HFF-Myc (cell line): ENCODE measurements around the gene SLC22A1.

ENCODE experiments used
- DNase-seq: peaks from one replicate; pipeline ENCODE4 v3.0.0-alpha.2; 2011; ENCODE audit warnings: low read depth; ENCODE audit errors: extremely low read depth
- H3K4me3 ChIP-seq: replicated peaks from 2 replicates; pipeline ENCODE4 v1.5.1; 2011; ENCODE audit warnings: low read depth, mild to moderate bottlenecking, control low read depth, low read length
- TF ChIP-seq, protein P1 (sequence below): IDR thresholded peaks from 2 replicates; pipeline ENCODE4 v1.5.1; 2012; ENCODE audit warnings: mild to moderate bottlenecking, low read depth, low read length, control low read depth; ENCODE audit errors: missing control alignments

SLC22A1 gene

DNA sequence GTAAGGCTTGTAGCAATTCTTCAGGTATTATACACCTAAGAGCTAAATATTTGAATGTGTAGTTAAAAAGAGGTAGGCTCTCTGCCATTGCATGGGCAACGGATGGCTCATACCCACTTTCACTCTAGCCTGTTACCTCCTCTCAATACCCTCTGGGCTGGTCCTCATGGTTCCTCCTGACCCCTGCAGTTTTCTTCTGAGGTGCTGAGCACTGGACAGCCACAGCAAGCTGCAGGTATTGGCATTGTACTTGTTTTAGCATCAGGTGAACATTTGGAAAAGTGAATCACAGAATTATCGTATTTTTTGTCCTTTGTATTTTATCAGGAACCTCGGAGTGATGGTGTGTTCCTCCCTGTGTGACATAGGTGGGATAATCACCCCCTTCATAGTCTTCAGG is 32.9 kb downstream of the SLC22A1 start:
- H3K4me3 ChIP-seq: no peak overlapping the region
- TF ChIP-seq, protein P1, sequence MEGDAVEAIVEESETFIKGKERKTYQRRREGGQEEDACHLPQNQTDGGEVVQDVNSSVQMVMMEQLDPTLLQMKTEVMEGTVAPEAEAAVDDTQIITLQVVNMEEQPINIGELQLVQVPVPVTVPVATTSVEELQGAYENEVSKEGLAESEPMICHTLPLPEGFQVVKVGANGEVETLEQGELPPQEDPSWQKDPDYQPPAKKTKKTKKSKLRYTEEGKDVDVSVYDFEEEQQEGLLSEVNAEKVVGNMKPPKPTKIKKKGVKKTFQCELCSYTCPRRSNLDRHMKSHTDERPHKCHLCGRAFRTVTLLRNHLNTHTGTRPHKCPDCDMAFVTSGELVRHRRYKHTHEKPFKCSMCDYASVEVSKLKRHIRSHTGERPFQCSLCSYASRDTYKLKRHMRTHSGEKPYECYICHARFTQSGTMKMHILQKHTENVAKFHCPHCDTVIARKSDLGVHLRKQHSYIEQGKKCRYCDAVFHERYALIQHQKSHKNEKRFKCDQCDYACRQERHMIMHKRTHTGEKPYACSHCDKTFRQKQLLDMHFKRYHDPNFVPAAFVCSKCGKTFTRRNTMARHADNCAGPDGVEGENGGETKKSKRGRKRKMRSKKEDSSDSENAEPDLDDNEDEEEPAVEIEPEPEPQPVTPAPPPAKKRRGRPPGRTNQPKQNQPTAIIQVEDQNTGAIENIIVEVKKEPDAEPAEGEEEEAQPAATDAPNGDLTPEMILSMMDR: no peak
- no peak for DNase-seq

DNA sequence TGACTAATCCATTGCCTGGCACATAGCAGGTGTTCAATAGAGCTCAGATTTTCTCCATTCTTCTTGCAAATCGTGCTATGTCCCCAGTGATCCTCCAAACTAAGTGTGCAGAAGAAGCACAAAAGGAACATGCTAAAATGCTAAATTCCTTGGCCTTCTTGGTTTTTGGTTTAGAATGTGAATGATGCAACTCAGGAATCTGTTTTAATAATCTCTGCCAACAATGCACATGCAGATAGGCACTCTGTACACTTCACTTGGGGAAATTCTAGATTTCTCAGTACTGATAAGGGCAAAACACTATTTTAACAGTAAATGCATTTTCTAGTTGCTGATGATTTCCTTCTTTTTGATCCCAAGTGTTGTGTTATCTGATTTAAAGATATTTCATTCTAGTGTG is 35.2 kb downstream of the SLC22A1 start:
- no peak for DNase-seq
- no peak overlapping the region for H3K4me3 ChIP-seq
- TF ChIP-seq, protein P1: no peak

DNA sequence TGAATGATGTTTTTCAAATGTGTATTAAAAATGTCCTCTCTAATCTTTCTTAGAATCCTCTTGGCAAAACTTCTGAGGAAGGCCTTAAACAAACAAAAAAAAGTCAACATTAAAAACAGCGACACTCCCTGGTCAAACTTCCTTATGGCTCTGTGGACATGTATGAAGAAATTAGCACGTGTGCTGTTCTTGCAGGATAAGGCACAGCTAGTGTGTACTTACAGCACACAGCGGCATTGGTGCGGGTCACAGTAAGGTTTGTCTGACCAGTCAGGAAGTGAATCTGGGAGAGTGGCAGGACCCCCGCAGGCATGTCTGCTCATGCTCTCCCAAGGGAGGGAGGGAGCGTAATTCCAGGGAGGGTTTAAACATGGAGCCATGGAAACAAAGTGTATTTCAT is 38.8 kb downstream of the SLC22A1 start:
- no peak overlapping the region for H3K4me3 ChIP-seq
- no peak for DNase-seq
- TF ChIP-seq, protein P1: no peak

DNA sequence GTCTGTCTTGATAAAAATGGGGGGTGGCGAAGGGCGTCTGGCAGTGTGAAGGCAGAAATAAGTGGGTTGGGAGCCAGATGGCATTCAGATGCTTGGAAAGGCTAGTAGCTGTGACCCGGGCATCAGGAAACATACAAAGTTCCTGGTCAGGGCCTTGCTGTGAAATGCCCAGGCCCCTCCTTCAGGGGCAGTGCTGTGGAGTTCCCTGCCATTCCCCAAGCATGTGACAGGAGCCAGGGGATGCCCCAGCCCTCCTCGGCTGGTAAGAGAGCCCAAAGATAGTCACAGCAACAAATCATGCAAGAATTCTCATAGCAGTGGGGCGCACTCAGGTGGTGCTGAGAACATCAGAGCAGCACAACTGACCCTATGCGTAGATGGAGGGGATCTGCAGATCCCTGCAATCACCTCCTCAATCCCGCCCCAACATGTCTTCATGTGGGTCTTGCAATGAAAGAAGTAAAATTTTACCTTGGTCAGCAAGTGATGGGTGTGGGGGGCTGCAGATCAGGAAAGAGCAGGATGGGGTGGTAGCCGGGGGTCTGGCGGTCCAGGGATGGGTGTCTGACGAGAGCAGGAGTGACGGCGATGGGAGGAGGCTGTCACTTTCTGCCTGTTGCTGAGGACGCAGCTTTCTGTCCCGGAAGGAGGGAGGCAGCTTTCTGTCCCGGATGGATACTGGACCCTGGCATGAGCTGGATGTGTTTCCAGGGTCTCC is 39.5 kb downstream of the SLC22A1 start:
- H3K4me3 ChIP-seq: no peak overlapping the region
- TF ChIP-seq, protein P1: no peak
- no peak for DNase-seq

DNA sequence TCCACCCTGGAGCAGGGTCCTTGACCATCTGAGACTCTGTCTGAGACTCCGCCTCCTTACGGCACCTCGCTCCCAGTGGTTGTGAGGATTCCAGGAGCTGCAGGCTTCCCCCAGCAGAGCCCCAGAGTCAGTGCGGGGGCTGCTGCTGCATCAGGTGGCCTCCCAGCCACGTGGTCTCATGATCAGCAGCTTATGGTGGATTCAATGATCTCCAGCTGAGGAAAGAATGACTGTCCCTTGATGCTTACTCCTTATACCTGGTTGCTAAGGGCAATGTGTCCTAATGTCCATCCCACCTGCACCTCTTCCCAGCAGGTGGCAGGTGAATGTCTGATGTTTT is 40.0 kb downstream of the SLC22A1 start:
- DNase-seq: no peak
- H3K4me3 ChIP-seq: no peak overlapping the region
- TF ChIP-seq, protein P1: no peak

DNA sequence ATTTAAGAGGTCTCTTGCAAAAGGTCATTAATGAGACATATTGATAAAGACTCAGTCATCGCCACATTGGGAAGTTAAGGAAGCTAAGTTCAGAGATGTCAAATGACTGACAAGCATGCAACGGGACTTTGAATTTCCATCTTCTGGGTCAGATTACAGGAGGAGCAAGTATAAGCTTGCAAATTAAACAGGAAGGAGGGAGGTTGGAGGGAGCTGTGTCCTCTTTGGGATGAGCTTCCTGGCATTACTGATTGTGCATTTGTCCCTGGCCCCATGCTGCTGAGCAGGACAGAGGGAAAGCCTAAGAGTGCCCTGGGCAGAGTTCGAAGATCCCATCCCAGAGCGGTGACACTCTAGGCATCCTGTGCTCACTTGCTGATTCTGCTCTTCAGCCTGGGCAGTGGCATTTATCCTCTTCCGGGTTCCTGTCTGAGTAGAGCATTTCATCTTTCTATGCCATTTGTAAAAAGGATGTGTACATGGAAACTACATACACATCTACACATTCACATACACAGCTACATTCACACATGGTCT is 40.5 kb downstream of the SLC22A1 start:
- DNase-seq: no peak
- TF ChIP-seq, protein P1: no peak
- no peak overlapping the region for H3K4me3 ChIP-seq

DNA sequence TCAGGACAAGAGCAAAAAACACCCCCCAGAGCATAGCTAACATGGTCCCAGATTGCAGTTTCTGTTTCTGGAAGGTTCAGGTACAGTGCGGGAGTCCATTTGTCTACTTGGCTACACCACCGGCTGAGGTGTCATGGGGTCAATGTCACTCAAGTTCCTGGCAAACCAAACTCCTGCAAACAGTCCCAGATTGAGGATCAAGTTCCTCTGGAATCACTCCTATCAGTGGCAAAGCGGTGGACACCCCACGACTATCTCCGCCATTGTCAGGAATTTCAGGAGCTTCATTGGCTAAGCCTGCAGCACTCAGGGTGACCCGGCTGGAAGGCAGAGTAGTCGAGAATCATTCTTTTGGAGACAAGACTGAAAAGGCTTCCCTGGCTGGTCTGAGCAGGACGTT is 41.8 kb downstream of the SLC22A1 start:
- TF ChIP-seq, protein P1: no peak
- H3K4me3 ChIP-seq: no peak overlapping the region
- DNase-seq: no peak
